Tibial artery (tissue), 4 donors: ENCODE data around the gene PLAU.

ENCODE experiments used
- DNase-seq, 2 donors: peaks; one replicate each; pipeline ENCODE4 v3.0.0-alpha.2; 2019
- H3K27ac ChIP-seq, 2 donors: fragments of 200-600 bp; sonication (generic) in 1 of 2; 1 replicate in 1 of 2; 2 replicates in 1 of 2; pipeline ENCODE4 v1.5.1; 2018 to 2019; ENCODE audit warnings: mild to moderate bottlenecking in 1 of 2
- H3K27me3 ChIP-seq, 2 donors: fragments of 200-600 bp; sonication (generic) in 1 of 2; one replicate each; pipeline versions ENCODE4 v1.5.1 to v1.6.0; 2016 to 2019
- H3K36me3 ChIP-seq, 3 donors: fragments of 200-600 bp; sonication (generic) in 2 of 3; one replicate each; pipeline ENCODE4 v1.5.1; 2016 to 2019; ENCODE audit warnings: mild to moderate bottlenecking in 2 of 3
- H3K4me1 ChIP-seq, 4 donors: fragments of 200-600 bp; sonication (generic) in 2 of 4; 1 replicate in 3 of 4; 2 replicates in 1 of 4; pipeline ENCODE4 v1.5.1; 2016 to 2019
- H3K4me3 ChIP-seq, 2 donors: fragments of 200-600 bp; sonication (generic) in 1 of 2; 1 replicate in 1 of 2; 2 replicates in 1 of 2; pipeline ENCODE4 v1.5.1; 2018 to 2019; ENCODE audit warnings: mild to moderate bottlenecking in 2 of 2
- H3K9me3 ChIP-seq, 3 donors: fragments of 200-600 bp; sonication (generic) in 1 of 3; one replicate each; pipeline ENCODE4 v1.5.1; 2016 to 2019
- intact Hi-C: fragments of 100-400 bp; cut with DNase I; formaldehyde crosslinking; loops from one replicate; pipeline ENCODE4 v1.15.0; 2023; ENCODE audit warnings: low total_unique reads
- TF ChIP-seq, protein P1 (sequence below), 2 experiments: fragments of 200-600 bp in 1 of 2; fragments of 450-650 bp in 1 of 2; IDR thresholded peaks; one replicate each; pipeline ENCODE4 v1.5.1; 2017 to 2019; ENCODE audit warnings: antibody characterized with exemption in 2 of 2, mild to moderate bottlenecking in 1 of 2, moderate library complexity in 1 of 2

The PLAU gene

DNA sequence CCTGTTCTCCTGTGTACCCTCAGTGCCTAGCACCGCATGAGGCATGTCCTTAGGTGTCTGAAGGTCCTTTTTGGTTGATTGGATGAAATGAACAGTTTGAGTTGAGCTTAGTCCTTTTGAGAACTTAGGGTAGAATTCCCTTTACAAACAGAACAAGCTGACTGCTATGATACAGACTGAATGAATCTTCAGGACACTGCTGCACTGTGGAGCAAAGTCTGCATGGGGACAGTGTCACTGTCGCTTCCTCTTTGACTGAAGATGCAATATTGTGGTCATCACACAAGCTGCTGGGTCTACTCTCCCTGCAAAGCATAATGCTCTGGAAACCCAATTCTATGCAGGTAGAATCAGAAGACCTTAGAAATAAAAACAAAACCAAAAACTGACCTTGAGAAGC is 8.6 kb upstream of the PLAU start:
- no peaks in the 10 kb centered on the region for H3K9me3 ChIP-seq
- DNase-seq, result no peak
- TF ChIP-seq, protein P1, sequence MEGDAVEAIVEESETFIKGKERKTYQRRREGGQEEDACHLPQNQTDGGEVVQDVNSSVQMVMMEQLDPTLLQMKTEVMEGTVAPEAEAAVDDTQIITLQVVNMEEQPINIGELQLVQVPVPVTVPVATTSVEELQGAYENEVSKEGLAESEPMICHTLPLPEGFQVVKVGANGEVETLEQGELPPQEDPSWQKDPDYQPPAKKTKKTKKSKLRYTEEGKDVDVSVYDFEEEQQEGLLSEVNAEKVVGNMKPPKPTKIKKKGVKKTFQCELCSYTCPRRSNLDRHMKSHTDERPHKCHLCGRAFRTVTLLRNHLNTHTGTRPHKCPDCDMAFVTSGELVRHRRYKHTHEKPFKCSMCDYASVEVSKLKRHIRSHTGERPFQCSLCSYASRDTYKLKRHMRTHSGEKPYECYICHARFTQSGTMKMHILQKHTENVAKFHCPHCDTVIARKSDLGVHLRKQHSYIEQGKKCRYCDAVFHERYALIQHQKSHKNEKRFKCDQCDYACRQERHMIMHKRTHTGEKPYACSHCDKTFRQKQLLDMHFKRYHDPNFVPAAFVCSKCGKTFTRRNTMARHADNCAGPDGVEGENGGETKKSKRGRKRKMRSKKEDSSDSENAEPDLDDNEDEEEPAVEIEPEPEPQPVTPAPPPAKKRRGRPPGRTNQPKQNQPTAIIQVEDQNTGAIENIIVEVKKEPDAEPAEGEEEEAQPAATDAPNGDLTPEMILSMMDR (IDR thresholded peaks at IDR 0.05), result no peak
- peaks cover 0 to 29% (median 20%) of the 10 kb centered on the region in 4 donors for H3K4me1 ChIP-seq
- intact Hi-C loops, result no loop called here
- H3K27me3 ChIP-seq, result no peaks in the 10 kb centered on the region
- H3K27ac ChIP-seq, result no peak overlapping the region
- no peak overlapping the region for H3K4me3 ChIP-seq
- no peaks in the 10 kb centered on the region for H3K36me3 ChIP-seq

DNA sequence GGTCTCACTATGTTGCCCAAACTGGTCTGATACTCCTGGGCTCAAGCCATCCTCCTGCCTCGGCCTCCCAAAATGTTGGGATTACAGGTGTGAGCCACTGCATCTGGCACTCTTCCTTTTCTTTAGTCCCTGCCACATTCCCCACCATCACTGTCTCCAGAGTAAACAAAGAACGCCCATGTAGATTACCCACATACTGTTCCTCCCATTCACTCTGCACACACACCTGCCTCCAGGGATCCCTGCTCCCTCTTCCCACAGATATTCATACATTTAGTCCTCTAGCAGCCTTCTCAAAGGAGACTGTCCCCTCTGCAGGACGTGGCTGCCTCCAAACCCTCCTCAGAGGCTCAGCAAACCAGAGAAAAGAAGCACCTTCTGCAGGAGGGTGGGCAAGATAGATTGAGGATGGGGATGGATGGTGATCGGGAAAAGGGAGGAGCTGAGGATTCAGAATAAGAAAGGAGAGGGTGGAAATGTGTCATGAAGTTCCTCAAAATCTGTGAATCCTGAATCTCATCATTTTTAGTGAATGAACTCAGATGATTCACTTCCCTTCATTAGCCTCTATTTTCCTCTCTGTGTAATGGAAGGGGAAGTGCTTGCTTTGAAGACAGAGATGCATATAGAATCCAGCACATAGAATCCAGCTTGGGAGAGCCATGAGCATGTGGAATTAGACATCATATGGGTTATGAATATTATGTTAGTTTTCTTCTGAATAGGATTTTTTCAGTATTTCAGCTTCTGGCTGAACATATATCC is 5.5 kb upstream of the PLAU start:
- intact Hi-C loops, result no loop called here
- no peaks in the 10 kb centered on the region for H3K9me3 ChIP-seq
- peak overlapping the region; percentile 81 to 87 for H3K27ac ChIP-seq
- no peak for DNase-seq
- H3K4me3 ChIP-seq, result no peak overlapping the region
- H3K4me1 ChIP-seq, result peaks cover 0 to 47% (median 31%) of the 10 kb centered on the region in 4 donors
- TF ChIP-seq, protein P1 (IDR thresholded peaks at IDR 0.05), result no peak
- H3K27me3 ChIP-seq, result no peaks in the 10 kb centered on the region
- no peaks in the 10 kb centered on the region for H3K36me3 ChIP-seq

DNA sequence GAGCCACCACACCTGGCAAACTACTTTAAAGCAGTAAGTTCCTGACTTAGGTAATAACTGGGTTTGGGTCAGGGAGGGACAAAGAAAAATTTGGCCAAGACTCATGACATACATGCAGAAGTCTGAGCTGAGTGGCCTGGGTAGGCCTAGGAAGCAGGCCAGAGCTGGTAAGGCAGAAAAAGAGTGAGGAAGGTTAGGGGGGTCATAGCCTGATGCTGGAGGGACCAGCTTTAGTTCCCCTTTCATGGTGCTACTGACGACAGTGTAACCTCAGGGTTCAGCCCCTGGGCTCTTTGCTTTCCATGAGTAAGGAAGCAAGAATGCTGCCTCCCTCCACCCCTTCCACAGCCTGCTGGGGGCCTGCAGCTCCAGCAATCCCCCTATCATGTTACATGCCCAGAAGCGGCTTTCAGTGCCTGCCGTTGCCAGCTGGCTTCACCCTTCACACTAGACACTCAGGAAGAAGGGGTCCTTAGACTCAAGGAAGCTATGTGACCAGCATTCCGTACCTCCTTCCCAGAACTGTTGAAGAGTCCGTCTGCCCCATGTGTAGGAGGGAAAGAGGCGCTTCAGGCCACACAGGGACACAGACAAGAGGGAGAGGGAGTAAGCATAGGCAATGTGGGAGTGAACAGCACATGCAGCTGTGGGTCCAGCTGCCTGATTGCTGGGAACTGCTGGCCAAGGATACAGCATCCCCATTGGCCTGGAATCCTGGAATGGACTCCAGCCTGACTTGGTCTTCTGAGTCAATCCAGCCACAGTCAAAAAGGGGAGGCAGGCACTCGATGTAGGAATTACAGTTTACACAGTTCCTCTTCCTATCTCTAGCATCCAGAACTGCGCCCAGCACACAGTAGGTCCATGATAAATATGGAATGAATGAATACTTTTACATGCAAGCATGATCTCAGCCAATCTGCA is 4.1 kb upstream of the PLAU start:
- TF ChIP-seq, protein P1 (IDR thresholded peaks at IDR 0.05), result no peak
- Histone ChIP-seq H3K4me3 (peak overlapping the region in 1 of 2 donors; percentile 3), H3K9me3 (no peaks in the 10 kb centered on the region), H3K36me3 (no peaks in the 10 kb centered on the region), H3K27me3 (no peaks in the 10 kb centered on the region), H3K27ac (peak overlapping the region; percentile 81 to 87), H3K4me1 (peaks cover 0 to 55% (median 39%) of the 10 kb centered on the region in 4 donors)
- DNase-seq, result peak; percentile 83 to 91
- intact Hi-C loops, result no loop called here

DNA sequence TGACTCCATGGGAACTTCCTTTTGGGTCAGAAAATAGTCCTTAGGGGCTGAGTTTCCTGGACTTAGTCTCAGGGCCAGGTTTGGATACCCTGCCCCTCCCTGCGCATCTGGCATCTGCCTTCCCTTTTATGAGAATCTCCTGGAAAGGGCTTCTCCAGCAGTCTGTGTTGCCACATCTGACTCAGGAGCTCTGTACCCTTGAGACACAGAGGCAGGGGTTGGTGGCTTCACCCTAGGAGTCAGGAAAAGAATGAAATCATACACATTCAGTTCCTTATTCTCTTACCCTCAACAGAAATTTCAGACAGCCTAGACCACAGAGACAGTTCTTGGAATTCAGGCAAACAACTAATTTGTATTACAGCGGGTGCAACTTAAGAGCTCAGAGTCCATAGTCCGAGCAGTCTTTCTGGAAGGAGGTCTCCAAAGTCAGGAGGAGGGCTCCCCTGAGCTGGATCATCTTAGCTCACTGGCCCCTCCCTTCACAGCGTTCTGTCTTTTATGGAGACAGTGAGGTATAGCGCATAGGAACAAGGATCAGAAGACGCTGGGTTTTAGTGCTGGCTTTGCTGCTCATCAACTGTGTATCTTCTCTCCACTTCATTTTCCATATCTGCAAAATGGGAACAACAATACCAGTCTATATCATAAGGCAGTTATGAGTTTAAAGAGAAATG is 3.0 kb upstream of the PLAU start:
- peak; percentile 72 for DNase-seq
- TF ChIP-seq, protein P1 (IDR thresholded peaks at IDR 0.05), result no peak
- intact Hi-C loops, result no loop called here
- Histone ChIP-seq H3K9me3 (no peaks in the 10 kb centered on the region), H3K27me3 (no peaks in the 10 kb centered on the region), H3K36me3 (no peaks in the 10 kb centered on the region), H3K27ac (peak overlapping the region; percentile 81 to 87), H3K4me1 (peaks cover 0 to 66% (median 48%) of the 10 kb centered on the region in 4 donors), H3K4me3 (no peak overlapping the region)

DNA sequence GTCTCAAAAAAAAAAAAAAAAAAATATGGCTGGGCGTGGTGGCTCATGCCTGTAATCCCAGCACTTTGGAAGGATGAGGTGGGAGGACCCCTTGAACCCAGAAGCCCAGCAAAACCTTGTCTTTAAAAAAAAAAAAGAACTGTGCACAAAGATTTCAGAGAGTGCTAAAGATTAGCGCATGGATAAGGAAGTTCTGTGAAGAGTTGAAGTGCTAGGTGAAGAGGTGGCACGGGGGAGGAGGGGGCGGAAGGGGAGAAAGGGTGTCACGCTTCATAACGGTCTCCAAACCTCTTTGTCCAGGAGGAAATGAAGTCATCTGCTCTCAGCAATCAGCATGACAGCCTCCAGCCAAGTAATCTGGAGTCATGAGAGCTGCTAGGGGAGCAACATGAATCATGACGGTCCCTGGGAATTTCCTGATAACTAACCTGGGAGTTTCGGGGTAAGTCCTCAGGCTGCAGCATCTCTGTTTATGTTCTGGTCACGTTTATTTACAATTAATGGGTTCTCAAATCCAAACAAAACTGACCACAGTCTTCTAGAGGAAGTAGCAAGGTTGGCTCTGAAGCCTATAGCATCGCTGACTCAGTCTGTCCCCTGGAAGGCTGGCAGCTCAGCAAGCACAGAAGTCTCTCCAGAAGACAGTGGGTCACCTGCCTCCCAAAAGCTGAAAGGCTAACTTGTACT is 1.9 kb upstream of the PLAU start:
- H3K27me3 ChIP-seq, result no peaks in the 10 kb centered on the region
- TF ChIP-seq, protein P1 (IDR thresholded peaks at IDR 0.05), result no peak
- peaks cover 0 to 71% (median 51%) of the 10 kb centered on the region in 4 donors for H3K4me1 ChIP-seq
- H3K27ac ChIP-seq, result peak overlapping the region; percentile 62 to 87
- no peak overlapping the region for H3K4me3 ChIP-seq
- intact Hi-C loops, result no loop called here
- H3K36me3 ChIP-seq, result no peaks in the 10 kb centered on the region
- DNase-seq, result peak; percentile 68 to 76
- H3K9me3 ChIP-seq, result no peaks in the 10 kb centered on the region
